A204.1 (cell line): Measurements from ENCODE around the gene PRPF19.
A peak's percentile ranks its signal among the peaks of the same experiment; 100 is the strongest.

Source experiments
- FAIRE-seq: peaks from 2 replicates; lab custom pipeline; 2012; peaks lifted over from hg19 to GRCh38; lab: Jason Lieb, UNC

PRPF19 gene

DNA sequence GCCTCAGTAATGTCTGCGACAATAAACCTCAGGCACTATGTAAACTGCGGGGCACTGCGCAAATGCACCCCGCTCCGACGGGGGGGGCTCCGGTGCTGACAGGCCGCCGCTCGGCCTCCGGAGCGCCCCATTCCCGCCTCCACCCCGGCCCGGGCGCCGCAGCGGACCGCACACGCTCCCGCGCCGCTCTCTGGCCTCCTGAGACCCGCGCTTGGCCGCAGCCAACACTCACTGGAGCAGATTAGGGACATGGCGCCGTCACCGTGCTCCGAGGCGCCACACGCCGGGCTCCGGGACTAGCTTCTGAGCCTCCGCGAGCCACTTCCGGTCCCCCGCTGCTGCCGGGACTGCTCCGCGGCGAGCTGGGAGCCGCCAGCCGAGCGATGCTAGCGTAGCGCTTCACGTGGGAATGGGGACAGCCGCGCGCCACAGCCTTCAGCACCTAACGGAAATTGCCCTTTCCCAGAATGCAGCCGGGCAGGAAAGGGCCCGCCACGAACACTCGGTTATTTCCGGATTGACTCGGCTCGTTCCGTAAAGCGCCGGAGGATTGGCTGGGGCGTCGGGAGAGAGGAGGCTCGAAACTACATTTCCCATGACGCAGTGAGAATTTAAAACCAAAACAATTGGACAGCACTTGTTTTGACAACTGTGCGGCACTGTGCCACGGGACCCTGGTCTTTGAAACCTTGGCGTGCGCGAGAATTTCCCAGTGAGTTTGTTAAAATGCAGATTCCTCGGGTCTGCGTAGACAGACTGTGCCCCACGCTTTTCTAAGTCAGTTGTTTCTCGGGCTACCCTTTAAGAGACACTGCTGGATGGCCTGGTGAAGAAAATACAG, at the start of gene PRPF19:
TSS of gene PRPF19 (minus strand) at position 454 of the 841 bp plus-strand sequence. CDS start at position 251, 203 bp downstream.
- FAIRE-seq = peak; percentile 97

DNA sequence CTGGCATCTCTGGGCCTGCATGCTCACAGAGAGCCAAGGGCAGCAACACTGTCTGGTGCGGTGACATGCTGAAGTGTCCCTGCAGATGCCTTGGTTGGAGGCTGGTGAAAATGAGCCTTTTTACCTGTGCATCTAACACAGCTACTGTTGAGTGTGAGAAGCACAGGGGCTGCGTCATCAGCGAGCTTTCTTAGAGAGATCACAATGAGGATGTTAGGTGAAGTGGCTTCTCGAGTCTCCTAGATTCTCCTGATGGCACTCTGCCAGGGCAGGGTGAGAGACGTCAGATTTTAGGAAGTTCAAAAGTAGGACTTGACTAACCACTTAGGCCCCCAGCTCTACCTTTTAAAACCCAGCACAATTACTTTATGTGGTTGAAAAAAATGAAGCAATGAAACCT, 49.2 kb upstream of the PRPF19 start:
- no peak for FAIRE-seq

DNA sequence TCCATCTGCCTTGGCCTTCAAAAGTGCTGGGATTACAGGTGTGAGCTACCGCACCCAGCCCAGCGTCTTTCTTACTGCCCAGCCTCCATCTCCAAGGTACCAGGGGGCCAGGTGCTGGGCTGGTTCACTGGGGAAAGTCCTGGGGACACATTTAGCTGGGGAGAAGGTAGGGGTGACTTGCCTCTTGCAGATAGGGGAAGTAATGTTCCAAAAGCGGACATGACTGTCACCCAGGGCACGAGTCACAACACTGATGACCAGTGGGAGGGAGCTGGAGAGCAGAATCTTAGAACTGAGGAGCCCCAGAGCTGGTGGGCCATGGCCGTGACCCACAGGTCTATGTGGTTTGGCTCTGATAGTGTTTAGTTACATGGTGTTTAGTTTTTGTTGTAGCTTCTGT, 48.0 kb upstream of the PRPF19 start:
- FAIRE-seq = no peak

DNA sequence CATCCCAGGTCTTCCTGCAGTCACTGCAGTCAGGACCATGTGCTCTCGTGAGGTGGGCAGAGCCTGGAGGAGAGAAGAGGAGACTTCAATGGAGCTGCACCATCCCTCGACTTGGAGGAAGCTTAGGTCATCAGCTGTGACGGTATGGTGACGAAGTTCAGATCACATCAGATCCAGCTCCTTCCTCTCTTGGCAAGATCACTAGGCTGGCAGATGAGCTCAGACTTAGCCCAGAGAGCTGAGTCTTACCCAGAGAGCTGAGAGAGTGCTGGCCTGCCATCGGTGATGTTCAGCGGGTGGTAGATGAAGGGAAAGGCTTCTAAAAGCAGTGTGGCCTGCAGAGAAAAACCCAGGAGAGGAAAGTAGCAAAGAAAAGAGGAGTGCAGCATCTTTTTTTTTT, 47.4 kb upstream of the PRPF19 start:
- no peak for FAIRE-seq

DNA sequence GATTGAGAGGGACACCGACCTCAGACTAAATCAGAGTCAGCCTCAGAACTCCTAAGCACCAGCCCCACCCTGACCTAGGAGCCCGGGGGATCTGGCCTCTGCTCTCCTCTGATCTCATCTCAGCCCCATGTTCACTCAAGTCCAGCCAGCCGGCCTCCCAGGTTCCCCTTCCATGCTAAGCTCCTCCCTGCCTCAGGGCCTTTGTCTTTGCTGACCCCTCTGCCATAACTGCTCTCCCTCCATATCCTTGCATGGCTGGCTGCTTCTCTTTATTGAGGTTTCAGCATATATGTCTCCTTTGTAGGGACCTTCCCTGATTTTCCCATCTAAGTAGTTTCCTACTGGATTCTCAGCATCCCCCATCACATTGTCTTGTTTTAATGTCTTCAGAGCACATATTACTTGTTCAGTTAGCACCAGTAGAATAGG, 46.4 kb upstream of the PRPF19 start:
- FAIRE-seq = no peak

DNA sequence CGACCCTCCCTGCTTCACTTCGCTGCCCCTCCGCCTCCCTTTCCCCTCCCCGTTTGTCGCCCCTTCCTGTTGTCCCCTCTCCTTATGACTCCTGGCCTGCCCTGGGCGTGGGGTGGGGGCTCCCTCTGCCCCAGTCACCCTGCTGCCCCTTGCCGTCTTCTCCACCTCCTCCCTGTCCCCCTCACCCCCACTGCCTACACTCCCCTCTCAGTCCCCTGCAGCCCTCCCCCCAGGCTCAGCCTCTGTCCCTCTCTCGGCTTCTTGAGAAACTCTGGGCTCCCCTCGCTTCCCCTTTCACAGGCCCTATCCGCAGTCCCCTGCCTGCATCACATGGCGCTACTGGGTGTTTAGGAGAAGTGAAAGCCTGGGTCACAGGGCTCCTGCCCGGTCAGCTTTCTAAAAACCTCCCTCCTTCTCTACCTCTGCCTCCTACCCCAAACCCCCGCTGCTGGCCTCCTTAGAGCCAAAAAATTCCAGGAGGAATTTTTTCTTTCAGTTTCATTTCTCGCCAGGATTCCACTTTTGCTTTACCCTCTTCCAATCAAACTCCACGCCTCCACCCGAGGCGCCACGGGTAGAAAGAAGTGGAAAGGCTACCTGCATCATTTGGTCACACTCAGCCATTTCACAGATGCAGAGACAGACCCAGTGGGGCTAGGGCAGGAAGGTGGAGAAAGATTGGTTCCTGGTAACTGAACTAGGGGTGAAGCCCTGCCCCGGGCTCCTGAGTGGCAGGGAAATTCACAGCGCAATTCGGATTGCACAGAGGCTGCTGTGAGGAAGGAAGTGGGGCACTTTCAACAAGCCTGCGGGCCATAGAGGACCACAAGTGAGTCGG, 45.7 kb upstream of the PRPF19 start, which contains the start of gene SLC15A3:
TSS of gene SLC15A3 (minus strand) at position 273 of the 838 bp plus-strand sequence. CDS start 625 bp downstream, outside the sequence.
- FAIRE-seq = peak; percentile 89

DNA sequence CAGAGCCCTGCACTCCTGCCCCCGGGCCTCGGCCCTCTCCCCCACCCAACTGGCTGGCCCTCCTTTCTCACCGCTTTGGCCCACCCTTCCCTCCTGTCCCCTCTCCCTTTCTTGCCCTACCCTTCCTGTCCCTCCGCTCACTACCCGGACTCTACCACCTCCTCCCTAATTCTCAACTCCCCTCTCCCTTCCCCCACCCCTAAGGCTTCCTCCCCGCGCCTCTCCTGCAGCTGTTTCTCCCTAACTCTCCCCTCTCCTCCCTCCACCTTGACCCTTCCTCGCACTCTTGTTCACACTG, 45.2 kb upstream of the PRPF19 start:
- no peak for FAIRE-seq

DNA sequence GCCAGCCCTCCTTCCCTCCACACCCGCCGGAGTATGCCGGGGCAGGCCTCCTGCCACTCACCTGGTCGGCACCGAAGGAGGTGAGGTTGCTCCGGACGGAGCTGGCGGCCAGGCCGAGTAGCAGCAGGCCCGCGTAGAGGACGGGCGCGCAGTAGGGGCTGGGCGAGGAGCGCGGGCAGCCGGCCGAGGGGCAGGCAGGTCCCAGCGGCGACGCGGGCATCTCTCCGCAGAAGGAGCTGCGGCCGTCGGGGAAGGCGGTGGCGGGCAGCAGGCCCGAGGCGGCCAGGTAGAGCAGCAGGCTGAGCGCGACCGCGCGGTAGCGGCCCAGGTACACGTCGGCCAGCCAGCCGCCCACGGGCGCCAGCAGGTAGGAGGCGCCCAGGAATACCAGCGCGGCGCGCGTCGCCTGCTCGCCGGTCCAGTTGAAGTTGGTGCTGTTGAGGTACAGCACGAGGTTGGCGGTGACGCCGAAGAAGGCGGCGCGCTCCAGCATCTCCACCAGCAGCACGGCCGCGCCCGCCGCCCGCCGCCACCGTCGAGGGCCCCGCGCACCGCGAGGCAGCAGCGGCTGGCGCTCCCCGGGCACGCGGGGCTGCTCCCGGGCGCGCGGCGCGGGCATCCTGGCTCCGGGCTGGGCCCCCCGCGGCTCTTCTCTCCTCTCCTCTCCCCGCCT, 44.7 kb upstream of the PRPF19 start:
- FAIRE-seq = no peak

DNA sequence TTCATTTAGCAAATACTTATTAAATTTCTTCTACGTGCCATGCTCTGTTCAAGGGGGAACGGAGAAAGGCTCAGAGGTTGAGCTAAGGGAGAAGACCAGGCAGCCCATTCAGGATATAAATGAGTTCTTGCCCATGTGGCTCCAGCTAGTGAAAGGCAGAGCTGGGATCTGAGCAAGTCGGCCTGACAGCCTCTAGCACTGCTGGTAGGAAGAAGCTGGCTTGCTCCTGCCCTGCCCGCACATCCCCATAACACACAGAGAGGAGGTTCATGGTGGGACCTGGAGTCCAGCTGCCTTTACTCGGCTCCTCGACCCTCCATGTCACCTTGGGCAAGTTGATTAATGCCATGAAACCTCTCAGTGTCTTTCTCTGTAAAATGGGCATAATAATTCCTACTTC, 43.6 kb upstream of the PRPF19 start:
- FAIRE-seq = no peak

DNA sequence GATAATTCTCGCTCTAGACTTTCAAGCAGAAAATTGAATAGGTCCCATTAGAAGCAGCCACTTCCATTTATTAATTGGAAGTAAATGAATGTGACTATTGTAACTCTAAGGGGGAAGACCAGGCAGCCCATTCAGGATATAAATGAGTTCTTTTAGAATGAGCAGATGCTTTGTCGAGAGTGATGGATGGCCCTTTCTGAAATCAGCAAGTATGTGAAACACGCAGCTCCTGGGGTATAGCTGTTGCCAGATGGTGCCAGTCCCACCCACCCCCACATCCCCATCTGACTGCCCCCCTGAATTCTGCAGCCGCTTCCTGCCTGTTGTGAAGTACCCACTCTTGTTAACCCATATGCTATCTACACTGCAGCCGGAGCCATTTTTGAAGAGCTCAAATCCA, 41.9 kb upstream of the PRPF19 start:
- no peak for FAIRE-seq

DNA sequence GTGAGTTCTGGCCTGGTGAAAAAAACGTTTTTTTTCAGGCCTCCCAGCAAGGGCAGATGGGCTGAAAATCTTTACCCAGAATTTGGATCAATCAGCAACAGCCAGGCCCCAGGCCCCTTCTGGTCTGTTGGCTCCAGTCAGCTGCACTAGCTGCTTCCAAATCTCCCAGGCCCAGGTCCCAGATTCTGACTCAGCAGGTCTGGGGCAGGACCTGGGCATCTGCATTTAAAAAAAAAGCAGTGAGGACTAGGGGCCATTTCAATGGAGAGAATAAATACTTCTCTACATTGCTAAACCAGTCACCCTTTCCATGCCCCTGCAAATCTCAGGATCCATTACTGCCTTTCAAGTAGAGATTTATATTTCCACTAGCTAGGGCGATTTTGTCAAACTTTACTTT, 41.3 kb upstream of the PRPF19 start:
- FAIRE-seq = no peak

DNA sequence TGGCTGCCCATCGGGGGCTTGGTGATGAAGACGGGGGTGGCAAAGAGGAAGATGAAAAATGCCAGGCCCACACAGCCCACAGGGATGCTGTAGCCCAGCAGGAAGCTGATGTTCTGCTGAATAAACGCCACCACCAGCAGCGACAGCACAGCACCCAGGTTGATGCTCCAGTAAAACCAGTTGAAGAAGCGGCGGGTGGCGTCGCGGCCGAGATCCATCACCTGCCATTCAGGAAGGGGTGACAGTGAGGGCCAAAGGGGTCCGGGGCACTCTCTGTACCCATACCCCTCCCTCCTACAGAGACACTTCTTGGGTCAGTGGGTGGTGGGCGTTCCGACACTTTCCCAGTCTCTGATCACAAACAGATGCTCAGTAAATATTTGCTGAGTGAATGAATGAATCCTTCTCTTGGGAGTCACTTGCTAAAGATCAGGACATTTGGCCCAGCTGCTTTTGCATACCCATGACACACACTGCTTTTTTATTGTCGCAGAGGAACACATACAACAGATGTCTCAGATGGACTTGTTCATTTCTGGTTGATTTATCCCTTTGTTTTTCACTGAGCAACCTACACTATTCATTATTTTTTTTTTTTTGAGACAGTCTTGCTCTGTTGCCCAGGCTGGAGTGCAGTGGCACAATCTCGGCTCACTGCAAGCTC, 40.3 kb upstream of the PRPF19 start:
- FAIRE-seq = no peak

DNA sequence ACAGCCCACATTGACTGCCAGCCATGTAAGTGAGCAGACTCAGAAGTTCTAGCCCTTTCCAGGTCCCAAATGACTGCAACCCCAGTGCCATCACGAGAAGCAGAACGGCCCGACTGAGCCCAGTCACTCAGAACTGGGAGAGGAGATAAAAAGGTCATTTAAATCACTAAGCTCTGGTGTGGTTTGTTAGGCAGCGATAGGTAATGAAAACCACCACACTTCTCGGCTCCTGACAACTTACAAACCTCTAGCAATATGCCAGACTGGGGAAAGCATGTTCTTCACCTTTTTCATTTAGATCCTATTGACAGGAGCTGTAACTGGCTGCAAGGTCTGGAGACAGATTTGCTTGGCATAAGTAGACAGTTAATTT, 38.9 kb upstream of the PRPF19 start:
- no peak for FAIRE-seq

DNA sequence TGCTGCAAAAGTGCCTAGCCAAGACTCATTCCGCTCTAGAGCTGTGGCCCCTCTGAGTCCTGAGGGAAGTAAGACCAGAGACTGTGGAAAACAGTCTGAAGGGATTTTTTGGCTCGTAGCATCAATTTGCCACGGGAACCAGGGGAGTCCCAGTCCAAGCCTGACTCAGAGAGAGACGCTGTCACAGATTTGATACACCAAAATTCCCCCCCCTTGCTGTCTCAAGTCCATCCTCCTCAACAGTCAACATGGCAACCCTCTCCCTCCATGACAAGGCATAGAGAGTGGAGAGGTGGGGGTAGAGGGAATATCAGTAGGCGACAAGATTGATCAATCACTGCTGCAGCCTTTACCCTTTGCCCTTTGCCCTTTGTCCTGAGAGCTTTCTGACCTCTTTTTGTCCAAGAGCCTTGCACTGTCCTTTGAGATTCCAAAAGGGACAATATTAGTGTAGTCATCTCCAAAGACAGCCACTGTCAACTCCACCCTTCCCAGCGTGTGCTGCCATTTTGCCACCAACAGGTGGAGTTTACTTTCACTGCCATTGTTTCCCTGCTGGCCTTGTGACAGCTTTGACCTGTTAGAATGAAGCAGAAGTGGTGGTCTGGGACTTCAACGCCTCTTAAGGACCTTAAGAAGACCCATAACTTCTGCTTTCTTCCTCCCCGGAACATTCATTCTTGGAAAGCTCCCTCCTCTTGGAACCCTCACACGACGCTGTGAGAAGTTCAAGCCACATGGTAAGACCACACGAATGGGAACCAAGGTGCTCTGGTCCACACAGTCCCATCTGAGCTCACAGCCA, 38.3 kb upstream of the PRPF19 start:
- FAIRE-seq = no peak

DNA sequence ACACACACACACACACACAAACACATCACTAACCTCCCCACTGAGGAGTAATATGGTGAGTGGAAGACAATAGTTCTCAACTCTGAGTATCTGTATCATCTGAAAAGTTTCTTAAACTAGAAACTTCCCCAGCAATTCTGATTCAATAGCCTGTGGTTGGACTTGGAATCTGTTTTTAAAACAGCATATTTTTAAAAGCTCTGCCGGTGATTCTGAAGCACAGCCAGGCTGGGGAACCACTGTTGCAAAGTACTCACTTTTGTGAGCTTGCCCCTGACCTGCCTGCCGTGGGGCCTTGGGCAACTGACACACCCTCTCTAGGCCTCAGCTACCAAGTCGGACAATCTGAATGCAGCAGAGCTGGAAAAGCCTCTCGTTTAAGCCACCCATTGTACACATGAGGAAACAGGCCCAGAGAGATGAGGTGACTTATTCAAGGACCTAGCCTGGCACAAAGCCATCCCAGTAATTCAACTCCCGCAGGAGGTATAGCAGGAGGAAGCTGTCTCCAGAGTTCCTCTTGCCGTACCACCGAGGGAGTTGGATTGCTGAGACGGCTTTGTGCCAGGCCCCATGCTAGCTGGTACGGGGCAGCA, 36.7 kb upstream of the PRPF19 start:
- FAIRE-seq = no peak

DNA sequence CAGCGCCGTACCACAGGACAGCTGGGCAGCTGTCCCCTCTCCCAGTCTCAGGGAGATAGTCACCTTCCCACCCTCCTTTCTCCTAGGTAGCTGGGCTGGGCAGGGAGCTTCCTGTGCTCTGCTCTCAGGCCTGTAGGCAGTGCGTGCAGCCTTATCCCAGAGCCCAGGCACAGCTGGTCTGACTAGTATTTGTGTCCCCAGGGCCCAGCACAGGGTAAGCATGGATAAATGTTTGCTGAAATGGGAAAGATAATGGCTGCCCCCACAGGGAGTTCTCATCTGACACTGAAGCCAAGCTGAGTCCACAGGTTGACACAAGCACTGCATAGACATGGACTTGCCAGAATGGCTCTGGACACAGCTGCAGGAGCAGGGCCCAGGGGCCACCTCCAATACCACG, 35.8 kb upstream of the PRPF19 start:
- no peak for FAIRE-seq

DNA sequence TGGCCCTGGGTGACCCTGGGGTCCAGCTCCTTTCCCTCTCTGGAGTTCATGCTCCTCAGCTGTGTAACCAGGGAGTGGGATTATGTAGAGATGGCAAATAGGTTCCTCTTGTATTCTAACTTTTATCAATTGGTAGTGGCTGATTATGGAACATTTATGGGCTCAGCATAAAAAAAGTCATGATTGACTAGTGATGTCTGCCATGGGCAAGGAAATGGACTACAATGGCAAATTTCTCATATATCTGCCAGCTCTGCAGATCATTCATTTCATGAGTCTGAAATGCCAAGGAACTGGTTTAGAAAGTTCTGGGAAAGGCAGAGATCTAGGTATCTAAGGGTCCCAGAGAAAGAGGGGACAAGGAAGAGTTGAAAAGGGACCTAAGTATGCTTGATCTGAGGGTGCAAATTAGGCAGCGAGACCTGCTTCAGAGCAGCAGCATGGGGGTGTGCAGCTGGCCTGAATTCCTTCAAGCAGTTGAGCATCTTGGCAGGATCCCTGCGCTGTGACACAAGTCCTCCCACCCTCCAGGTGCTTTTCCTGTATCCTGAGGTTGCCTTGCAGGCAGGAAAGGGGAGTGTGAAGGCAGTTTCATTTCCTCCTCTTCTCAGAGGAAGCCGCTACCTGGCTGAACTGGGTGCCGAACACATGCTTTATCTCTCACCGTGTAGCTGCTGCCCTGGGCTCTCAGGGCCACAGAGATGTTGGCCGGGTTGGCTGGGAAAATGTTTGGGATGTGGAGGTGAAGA, 35.2 kb upstream of the PRPF19 start:
- no peak for FAIRE-seq

DNA sequence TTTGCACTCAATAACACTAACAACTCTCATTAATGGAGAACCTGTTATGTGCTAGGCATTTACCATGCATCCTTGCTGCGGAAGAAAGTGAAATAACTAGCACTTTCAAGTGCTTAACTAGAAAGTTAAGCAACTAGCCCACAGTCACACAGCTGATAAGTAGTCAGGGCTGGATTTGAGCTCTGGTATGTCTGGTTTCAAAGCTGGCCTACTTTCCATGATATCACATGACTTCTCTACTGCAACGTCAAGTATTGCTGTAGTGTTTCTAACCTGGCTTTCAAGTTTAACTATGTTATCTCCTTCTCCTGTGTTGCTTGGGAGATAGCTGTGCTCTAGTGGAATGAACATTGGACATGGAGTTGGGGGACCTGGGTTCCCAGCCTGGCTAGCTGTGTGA, 33.5 kb upstream of the PRPF19 start:
- FAIRE-seq = no peak

DNA sequence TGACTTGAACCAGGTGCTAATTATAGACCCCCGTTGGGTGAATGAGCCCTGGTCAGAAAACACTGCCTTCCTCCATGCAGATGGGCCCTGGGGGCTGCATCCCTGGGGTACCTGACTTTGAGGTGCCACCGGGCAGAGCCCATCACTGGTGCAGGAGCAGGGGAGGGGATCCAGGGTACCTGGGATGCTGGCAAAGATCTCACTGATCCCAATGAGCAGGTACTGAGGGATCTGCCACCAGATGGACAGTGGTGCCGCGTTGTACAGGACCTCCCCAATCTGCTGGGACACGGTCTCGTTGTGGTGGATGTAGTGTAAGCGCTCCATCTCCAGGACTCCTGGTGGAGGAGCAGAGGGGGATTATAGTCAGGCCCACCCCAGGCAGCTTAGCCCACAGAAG, 32.9 kb upstream of the PRPF19 start:
- no peak for FAIRE-seq

DNA sequence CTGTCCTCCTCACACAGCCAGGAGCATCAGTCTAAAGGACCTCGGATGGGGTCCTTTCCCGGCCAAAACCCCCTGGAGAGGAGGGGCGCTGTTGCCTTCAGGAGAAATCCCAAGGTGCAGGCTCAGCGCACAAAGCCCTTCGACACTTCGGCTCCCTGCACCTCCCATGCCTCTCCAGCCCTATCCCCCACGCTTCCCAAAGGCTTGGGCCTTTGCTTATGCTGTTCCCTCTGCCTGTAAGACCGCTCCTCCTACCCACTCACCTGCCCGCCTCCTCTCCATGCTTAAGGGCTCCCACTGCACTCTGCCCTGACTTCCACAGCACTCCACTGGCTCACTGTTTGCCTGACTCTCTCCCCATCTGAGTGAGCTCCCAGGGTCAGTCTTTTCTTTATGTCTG, 32.1 kb upstream of the PRPF19 start:
- FAIRE-seq = no peak

DNA sequence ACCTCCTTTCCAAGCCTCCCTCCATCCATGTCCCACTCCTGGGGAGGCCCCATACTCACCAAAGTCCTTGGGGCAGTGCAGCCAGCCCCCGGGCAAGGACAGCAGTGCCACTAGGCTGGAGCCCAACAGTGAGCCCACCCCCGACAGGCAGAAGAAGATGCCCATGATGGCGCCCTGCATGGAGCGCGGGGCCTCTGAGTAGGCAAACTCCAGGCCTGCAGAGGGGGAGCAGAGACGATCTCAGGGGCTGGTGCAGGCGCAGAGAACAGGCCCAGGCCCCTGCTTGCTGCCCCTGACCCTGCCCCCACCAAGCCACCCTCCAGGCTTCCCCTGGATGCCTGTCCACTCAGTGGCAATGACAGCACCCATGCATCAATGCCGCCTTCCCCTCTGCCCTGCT, 31.4 kb upstream of the PRPF19 start:
- FAIRE-seq = no peak
